ENCODE measurements around the gene TRIM71. TPM values are rescaled to one million over a fixed set of nuclear protein-coding genes. Genes with fewer than 3 reads are reported as not detected.

Gene TRIM71
- total and polyA plus RNA-seq, 2 of the 13 experiments (the other 11 are each of a cell fraction or from before 2014, with no cell fraction given), result 21.7 to 76.9 TPM

DNA sequence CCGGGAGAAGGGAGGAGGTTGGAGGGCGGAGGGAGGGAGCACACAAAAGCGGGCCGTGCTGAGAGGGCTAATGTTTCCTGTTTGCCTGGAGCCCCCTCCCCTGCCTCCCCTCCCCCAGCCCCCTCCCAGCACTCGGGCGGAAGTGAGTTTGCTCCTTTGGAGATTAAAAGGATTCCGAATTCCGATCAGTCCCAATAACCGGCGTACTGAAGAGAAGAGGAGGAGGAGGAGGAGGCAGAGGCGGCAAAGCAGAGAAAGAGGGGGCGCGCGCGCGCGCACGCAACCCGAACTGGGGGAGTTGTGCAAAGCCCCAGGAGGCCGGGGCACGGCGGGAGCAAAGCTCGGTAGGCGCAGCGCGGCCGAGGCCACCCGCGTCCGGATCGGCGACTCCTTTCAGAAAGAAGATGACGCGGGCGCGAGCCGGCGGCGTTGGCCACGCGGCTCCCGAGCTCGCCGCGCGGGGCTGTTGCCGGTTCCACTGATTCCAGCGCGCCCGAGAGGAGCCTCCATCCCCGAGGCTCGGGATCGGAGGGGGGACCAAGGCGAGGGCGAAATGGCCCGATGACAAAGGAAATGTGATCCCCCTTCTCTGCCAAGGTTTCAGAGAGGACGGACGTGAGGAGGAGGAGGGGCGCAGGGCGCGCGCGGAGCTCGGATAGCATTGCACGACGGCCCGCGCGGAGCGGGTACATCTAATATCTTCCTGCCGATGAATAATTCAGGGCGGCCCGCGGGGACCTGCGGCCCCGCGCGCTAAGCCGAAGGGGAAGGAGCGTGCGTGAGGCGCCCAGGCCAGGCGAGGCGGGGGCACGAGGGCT is 1.1 kb upstream of the TRIM71 start (continued):
- TF ChIP-seq, protein P1, sequence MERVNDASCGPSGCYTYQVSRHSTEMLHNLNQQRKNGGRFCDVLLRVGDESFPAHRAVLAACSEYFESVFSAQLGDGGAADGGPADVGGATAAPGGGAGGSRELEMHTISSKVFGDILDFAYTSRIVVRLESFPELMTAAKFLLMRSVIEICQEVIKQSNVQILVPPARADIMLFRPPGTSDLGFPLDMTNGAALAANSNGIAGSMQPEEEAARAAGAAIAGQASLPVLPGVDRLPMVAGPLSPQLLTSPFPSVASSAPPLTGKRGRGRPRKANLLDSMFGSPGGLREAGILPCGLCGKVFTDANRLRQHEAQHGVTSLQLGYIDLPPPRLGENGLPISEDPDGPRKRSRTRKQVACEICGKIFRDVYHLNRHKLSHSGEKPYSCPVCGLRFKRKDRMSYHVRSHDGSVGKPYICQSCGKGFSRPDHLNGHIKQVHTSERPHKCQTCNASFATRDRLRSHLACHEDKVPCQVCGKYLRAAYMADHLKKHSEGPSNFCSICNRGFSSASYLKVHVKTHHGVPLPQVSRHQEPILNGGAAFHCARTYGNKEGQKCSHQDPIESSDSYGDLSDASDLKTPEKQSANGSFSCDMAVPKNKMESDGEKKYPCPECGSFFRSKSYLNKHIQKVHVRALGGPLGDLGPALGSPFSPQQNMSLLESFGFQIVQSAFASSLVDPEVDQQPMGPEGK (CRISPR knock-in tag; IDR thresholded peaks at IDR 0.05), result peak; percentile 87
- 0 out of 2 replicates have a peak, but pooled peaks have one; percentile 50 for TF ChIP-seq AHR (CRISPR knock-in tag; IDR thresholded peaks at IDR 0.05)
- peak; percentile 28; the same call in 1 of the 2 replicates for TF ChIP-seq ZNF556 (CRISPR knock-in tag; IDR thresholded peaks at IDR 0.05; ENCODE audit: borderline replicate concordance)
- TF ChIP-seq ZFP36L1 (CRISPR knock-in tag; IDR thresholded peaks at IDR 0.05), result no peak
- TF ChIP-seq NFE2L1 (CRISPR knock-in tag; IDR thresholded peaks at IDR 0.05; ENCODE audit: borderline replicate concordance), result no peak
- TF ChIP-seq ZNF703 (CRISPR knock-in tag; IDR thresholded peaks at IDR 0.05; ENCODE audit: borderline replicate concordance), result no peak
- no peak; the same call in none of the 2 replicates for TF ChIP-seq CREM (IDR thresholded peaks at IDR 0.05)
- no peak for TF ChIP-seq CREM (CRISPR knock-in tag; IDR thresholded peaks at IDR 0.05)
- TF ChIP-seq, protein P2, sequence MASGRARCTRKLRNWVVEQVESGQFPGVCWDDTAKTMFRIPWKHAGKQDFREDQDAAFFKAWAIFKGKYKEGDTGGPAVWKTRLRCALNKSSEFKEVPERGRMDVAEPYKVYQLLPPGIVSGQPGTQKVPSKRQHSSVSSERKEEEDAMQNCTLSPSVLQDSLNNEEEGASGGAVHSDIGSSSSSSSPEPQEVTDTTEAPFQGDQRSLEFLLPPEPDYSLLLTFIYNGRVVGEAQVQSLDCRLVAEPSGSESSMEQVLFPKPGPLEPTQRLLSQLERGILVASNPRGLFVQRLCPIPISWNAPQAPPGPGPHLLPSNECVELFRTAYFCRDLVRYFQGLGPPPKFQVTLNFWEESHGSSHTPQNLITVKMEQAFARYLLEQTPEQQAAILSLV (CRISPR knock-in tag; IDR thresholded peaks at IDR 0.05; ENCODE audit: borderline replicate concordance), result peak; percentile 69; the same call in 1 of the 2 replicates
- no peak for TF ChIP-seq ZNF225 (CRISPR knock-in tag; IDR thresholded peaks at IDR 0.05)
- no peak for TF ChIP-seq FOXC1 (CRISPR knock-in tag; IDR thresholded peaks at IDR 0.05; ENCODE audit: borderline replicate concordance)
- no peak for TF ChIP-seq ZNF615 (CRISPR knock-in tag; IDR thresholded peaks at IDR 0.05; ENCODE audit: borderline replicate concordance)
- no peak for TF ChIP-seq ZFP41 (CRISPR knock-in tag; IDR thresholded peaks at IDR 0.05; ENCODE audit: borderline replicate concordance)
- TF ChIP-seq, protein P3, sequence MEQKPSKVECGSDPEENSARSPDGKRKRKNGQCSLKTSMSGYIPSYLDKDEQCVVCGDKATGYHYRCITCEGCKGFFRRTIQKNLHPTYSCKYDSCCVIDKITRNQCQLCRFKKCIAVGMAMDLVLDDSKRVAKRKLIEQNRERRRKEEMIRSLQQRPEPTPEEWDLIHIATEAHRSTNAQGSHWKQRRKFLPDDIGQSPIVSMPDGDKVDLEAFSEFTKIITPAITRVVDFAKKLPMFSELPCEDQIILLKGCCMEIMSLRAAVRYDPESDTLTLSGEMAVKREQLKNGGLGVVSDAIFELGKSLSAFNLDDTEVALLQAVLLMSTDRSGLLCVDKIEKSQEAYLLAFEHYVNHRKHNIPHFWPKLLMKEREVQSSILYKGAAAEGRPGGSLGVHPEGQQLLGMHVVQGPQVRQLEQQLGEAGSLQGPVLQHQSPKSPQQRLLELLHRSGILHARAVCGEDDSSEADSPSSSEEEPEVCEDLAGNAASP (CRISPR knock-in tag; IDR thresholded peaks at IDR 0.05; ENCODE audit: borderline replicate concordance), result no peak
- no peak for TF ChIP-seq ZNF337 (CRISPR knock-in tag; IDR thresholded peaks at IDR 0.05; ENCODE audit: borderline replicate concordance, low read depth)
- no peak for TF ChIP-seq SUZ12 (IDR thresholded peaks at IDR 0.05; ENCODE audit: low read depth, low read length)
- no peak for TF ChIP-seq REL (CRISPR knock-in tag; conservative IDR thresholded peaks at IDR 0.05)
- TF ChIP-seq, protein P4, sequence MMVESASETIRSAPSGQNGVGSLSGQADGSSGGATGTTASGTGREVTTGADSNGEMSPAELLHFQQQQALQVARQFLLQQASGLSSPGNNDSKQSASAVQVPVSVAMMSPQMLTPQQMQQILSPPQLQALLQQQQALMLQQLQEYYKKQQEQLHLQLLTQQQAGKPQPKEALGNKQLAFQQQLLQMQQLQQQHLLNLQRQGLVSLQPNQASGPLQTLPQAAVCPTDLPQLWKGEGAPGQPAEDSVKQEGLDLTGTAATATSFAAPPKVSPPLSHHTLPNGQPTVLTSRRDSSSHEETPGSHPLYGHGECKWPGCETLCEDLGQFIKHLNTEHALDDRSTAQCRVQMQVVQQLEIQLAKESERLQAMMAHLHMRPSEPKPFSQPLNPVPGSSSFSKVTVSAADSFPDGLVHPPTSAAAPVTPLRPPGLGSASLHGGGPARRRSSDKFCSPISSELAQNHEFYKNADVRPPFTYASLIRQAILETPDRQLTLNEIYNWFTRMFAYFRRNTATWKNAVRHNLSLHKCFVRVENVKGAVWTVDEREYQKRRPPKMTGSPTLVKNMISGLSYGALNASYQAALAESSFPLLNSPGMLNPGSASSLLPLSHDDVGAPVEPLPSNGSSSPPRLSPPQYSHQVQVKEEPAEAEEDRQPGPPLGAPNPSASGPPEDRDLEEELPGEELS (CRISPR knock-in tag; IDR thresholded peaks at IDR 0.05), result peak; percentile 36; the same call in 1 of the 2 replicates
- TF ChIP-seq MED8 (CRISPR knock-in tag; IDR thresholded peaks at IDR 0.05; ENCODE audit: insufficient replicate concordance), result peak; percentile 90
- TF ChIP-seq, protein P5, sequence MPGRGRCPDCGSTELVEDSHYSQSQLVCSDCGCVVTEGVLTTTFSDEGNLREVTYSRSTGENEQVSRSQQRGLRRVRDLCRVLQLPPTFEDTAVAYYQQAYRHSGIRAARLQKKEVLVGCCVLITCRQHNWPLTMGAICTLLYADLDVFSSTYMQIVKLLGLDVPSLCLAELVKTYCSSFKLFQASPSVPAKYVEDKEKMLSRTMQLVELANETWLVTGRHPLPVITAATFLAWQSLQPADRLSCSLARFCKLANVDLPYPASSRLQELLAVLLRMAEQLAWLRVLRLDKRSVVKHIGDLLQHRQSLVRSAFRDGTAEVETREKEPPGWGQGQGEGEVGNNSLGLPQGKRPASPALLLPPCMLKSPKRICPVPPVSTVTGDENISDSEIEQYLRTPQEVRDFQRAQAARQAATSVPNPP (CRISPR knock-in tag; IDR thresholded peaks at IDR 0.05), result no peak
- no peak for TF ChIP-seq BRCA1 (CRISPR knock-in tag; IDR thresholded peaks at IDR 0.05)
- 0 out of 2 replicates have a peak, but pooled peaks have one; percentile 34 for TF ChIP-seq CC2D1A (CRISPR knock-in tag; IDR thresholded peaks at IDR 0.05)

Measured in HepG2 (cell line).